ENCODE measurements around the gene PDS5B.
"Not testable (repeated sequence)": the region's sequence is repeated elsewhere in the genome, so short reads cannot be mapped to it uniquely, and the experiment has no call there.

Gene PDS5B

DNA sequence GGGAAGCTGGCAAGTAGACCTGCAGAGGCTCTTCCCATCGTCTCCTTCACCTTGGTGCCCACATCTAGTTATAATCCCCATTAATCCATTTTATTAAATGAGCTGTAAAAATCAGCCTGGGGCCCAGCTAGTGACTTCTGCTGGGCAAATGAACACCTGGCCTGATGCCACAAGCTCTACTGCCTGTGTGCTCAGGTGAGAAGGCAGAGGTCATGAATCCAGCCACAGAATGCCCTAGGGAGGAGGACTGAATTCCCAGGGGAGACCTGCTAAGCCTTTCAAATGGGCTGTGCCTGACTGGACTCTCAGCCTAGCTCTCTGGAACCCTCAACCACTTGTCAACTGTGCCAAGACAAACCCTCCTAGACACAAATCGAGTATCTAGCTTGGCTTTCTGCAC lies 74.0 kb downstream of the PDS5B start:
- no peak for DNase-seq

- DNase-seq, result no peak
These were observed 75.4 kb downstream of the PDS5B start for GRCh38 chr13:32661685-32662084.

DNA sequence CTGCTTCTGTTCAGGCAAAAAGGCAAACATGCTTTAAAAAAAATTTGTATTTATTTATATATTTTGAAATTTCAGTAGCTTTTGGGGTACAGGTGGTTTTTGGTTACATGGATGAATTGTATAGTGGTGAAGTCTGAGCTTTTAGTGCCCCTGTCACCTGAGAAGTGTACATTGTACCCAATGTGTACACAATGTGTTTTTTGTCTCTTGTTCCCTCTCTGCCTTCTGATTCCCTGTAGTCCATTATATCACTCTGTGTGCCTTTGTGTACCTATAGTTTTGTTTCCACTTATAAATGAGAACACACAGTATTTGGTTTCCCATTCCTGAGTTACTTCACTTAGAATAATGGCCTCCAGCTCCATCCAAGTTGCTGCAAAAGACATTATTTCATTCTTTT lies 77.4 kb downstream of the PDS5B start:
- DNase-seq, result no peak

- DNase-seq, result no peak
These were observed 80.8 kb downstream of the PDS5B start for GRCh38 chr13:32666990-32667571.

- DNase-seq, result no peak
These were observed 82.9 kb downstream of the PDS5B start for GRCh38 chr13:32669030-32669646.

GRCh38 chr13:32674503-32674902 lies 88.3 kb downstream of the PDS5B start:
- no peak for DNase-seq

DNA sequence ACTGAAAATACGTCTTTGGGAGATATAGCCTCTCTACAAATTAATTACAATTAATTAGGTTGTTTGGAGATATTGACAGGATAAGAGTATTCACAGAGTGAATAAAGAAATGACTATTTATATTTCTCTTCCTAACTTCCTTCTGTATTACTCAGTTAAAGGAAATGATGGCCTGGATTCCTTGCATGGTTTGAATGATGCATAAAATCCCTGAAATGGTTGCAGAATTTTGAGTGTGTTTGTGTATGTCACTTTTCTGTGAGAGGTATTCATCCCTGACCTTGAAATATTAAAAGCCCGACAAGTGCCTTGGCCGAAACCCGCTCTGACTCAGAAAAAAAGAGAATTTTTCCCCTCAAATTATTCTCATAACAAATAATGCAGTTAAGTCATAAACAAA lies 90.0 kb downstream of the PDS5B start:
- no peak for DNase-seq

- DNase-seq, result no peak
These were observed 95.9 kb downstream of the PDS5B start for GRCh38 chr13:32682130-32682529.

DNA sequence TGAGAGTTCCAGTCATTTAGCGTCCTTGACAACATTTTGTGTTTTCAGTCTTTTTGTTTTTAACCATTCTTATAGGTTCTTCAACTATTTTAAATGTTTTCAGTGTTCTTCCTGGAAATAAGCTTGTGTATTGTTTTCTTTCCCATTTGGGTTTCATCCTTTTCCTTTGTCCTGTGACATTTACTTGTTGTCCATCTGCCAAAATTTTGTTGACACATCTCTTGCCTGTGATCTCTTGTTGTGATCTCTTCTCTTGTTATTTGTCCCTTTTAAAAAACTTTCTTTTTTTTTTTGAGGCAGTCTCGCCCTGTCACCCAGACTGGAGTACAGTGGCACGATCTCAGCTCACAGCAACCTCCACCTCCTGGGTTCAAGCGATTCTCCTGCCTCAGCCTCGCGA lies 96.5 kb downstream of the PDS5B start:
- DNase-seq, result no peak

DNA sequence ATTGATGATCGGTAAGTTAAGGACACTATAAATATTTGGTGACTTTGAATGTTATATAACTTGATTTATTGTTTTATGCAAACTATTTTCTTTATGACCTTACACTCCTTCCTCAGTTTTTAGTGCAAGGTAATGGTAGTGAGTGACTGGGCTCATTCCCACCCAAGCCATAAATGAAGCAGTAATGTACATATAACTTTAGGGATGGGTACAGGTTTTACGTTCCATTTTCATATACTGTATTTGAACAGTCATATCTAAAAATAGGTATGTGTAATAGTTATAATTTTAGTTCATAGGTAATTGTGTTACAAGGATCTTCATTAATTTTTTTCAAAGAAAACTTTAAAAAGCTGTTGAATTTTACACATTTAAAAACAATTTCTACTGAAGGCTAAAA lies 101.0 kb downstream of the PDS5B start:
- DNase-seq, result no peak

GRCh38 chr13:32695602-32696250 lies 109.5 kb downstream of the PDS5B start:
- DNase-seq, result no peak

- no peak for DNase-seq
These were observed 121.2 kb downstream of the PDS5B start for GRCh38 chr13:32707471-32707870.

GRCh38 chr13:32713397-32713796 lies 127.1 kb downstream of the PDS5B start:
- DNase-seq, result no peak

DNA sequence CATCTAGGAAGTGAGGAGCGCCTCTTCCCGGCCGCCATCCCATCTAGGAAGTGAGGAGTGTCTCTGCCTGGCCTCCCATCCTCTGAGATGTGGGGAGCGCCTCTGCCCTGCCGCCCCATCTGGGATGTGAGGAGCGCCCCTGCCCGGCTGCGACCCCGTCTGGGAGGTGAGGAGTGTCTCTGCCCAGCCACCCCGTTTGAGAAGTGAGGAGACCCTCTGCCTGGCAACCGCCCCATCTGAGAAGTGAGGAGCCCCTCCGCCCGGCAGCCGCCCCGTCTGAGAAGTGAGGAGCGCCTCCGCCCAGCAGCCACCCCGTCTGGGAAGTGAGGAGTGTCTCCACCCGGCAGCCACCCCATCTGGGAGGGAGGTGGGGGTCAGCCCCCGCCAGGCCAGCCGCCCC lies 129.9 kb downstream of the PDS5B start:
- DNase-seq, result not testable (repeated sequence)

DNA sequence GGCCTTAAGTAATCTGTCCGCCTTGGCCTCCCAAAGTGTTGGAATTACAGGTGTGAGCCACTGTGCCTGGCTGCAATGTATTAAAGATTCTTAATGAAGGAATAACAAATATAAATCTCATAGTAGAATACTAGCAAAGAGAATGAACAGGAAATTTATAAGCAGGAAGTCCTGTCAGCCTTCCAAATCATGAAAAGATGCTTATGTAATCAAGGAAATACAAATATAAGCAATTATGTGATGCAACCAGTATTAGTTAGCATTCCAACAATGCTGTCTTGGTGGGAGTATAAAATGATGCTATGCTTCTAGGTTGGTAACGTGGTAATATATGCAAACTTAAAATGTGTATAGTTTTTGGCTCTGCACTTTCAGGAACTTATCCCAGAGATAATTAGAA lies 133.8 kb downstream of the PDS5B start:
- DNase-seq, result no peak

DNA sequence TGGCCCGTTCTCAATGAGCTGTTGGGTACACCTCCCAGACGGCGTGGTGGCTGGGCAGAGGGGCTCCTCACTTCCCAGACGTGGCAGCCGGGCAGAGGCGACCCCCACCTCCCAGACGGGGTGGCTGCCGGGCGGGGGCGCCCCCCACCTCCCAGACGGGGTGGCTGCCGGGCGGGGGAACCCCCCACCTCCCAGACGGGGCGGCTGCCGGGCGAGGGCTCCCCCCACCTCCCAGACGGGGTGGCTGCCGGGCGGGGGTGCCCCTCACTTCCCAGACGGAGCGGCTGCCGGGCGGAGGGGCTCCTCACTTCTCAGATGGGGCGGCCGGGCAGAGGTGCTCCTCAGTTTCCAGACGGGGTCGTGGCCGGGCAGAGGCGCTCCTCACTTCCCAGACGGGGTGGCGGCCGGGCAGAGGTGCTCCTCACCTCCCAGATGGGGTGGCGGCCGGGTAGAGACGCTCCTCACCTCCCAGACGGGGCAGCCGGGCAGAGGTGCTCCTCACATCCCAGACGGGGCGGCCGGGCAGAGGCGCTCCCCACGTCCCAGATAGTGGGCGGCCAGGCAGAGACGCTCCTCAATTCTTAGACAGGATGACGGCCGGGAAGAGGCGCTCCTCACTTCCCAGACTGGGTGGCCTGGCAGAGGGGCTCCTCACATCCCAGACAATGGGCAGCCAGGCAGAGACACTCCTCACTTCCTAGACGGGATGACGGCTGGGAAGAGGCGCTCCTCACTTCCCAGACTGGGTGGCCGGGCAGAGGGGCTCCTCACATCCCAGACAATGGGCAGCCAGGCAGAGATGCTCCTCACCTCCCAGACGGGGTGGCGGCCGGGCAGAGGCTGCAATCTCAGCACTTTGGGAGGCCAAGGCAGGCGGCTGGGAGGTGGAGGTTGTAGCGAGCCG lies 135.1 kb downstream of the PDS5B start:
- not testable (repeated sequence) for DNase-seq

- DNase-seq, result no peak
These were observed 136.1 kb downstream of the PDS5B start for GRCh38 chr13:32722340-32722739.

GRCh38 chr13:32723987-32724386 lies 137.7 kb downstream of the PDS5B start:
- no peak for DNase-seq

- no peak for DNase-seq
These were observed 140.3 kb downstream of the PDS5B start for GRCh38 chr13:32726374-32727037.

DNA sequence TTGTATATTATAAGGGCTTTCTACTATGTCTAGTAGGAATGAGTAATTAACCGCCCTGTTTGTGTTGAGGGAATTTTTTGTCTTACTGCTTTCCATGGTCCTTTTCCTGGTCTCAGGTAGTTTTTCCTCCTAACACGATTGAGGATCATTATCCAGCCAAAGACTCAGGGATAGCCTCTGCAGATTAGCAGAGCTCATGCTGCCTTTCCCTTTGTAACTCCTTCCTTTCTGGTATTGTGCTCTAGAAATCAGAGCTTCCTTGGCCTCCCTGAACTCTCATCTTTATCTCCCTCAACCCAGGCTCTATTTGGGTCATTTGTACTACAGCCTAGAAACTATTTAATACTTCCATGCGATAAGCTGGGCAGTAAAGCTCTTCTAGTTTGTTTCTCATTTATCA lies 142.1 kb downstream of the PDS5B start:
- no peak for DNase-seq

DNA sequence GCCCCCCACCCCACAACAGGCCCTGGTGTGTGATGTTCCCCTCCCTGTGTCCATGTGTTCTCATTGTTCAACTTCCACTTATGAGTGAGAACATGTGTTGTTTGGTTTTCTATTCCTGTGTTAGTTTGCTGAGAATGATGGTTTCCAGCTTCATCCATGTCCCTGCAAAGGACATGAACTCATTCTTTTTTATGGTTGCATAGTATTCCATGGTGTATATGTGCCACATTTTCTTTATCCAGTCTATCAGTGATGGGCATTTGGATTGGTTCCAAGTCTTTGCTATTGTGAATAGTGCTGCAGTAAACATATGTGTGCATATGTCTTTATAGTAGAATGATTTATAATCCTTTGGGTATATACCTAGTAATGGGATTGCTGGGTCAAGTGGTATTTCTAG lies 142.8 kb downstream of the PDS5B start:
- DNase-seq, result not testable (repeated sequence)

GRCh38 chr13:32731074-32731473 lies 144.8 kb downstream of the PDS5B start:
- DNase-seq, result no peak

- DNase-seq, result no peak
These were observed 145.3 kb downstream of the PDS5B start for GRCh38 chr13:32731576-32731975.

Data from GDM1 (cell line).